ENCODE measurements around the gene WFDC12. TPM values are rescaled to one million over a fixed set of nuclear protein-coding genes. Genes with fewer than 3 reads are reported as not detected.
"Not testable (repeated sequence)": the region's sequence is repeated elsewhere in the genome, so short reads cannot be mapped to it uniquely, and the experiment has no call there.

WFDC12 gene
- total RNA-seq, 4 donors from 2014 or later = 0.68 TPM; not detected in 3

DNA sequence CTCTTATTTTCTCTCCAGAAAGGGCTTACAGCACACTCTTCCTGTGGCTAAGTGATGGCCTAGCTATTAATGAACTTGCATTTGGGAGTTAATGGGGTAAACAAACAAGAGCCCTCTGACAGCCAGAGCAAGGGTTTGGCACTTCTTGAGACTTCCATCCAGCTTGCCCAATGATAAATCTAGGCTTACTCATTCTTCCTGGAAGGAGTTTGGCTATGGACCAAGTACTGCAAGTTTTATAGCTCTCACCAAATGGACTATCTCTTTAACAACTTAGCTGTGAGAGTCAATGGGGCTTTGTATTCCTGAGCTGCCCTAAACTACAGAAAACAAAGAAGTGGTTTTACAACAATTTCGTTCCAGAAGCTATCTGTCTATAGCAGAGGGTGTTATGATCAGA, 33.7 kb upstream of the WFDC12 start:
- Histone ChIP-seq H3K4me1 (peaks cover 7 to 27% (median 19%) of the 10 kb centered on the region in 4 donors), H3K4me3 (no peak overlapping the region), H3K9me3 (peaks cover 8 to 22% of the 10 kb centered on the region in 2 donors), H3K36me3 (no peaks in the 10 kb centered on the region), H3K27ac (peak overlapping the region; percentile 58 to 75 (median 67)), H3K27me3 (no peaks in the 10 kb centered on the region)
- WGBS, 2 donors (ENCODE audit: low coverage in 1 of 2) = 14% methylated on average over 1 of the region's 1 CpG; no CpG with 5 or more reads in 1 of the 2 donors
- TF ChIP-seq POLR2A (IDR thresholded peaks at IDR 0.05) (no peak), EP300 (IDR thresholded peaks at IDR 0.05; ENCODE audit: low read depth) (no peak), POLR2AphosphoS5 (IDR thresholded peaks at IDR 0.05) (peak in 1 of 3 donors; percentile 57)
- TF ChIP-seq, protein P1, sequence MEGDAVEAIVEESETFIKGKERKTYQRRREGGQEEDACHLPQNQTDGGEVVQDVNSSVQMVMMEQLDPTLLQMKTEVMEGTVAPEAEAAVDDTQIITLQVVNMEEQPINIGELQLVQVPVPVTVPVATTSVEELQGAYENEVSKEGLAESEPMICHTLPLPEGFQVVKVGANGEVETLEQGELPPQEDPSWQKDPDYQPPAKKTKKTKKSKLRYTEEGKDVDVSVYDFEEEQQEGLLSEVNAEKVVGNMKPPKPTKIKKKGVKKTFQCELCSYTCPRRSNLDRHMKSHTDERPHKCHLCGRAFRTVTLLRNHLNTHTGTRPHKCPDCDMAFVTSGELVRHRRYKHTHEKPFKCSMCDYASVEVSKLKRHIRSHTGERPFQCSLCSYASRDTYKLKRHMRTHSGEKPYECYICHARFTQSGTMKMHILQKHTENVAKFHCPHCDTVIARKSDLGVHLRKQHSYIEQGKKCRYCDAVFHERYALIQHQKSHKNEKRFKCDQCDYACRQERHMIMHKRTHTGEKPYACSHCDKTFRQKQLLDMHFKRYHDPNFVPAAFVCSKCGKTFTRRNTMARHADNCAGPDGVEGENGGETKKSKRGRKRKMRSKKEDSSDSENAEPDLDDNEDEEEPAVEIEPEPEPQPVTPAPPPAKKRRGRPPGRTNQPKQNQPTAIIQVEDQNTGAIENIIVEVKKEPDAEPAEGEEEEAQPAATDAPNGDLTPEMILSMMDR (IDR thresholded peaks at IDR 0.05) = no peak
- in situ Hi-C loops (cut with MboI; ENCODE audit: low pct_ligation_motif_present in 1 of 4, low pct_unique_long_range_greater_than_20kb in 1 of 4, low sequenced_read_pairs in 3 of 4) = no loop called here
- no peak for DNase-seq
- intact Hi-C loops (cut with DNase I; ENCODE audit: low total_unique reads) = no loop called here

DNA sequence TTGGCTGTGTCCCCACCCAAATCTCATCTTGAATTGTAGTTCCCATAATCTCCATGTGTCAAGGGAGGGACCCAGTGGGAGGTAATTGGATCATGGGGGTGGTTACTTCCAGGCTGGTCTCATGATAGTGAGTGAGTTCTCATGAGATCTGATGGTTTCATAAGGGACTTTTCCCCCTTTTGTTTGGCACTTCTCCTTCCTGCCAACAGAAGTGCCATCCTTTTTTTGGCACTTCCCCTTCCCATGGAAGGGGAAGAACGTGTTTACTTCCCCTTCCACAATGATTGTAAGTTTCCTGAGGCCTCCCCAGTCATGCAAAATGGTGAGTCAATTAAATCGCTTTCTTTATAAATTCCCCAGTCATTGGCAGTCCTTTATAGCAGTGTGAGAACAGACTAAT, 32.4 kb upstream of the WFDC12 start:
- H3K9me3 ChIP-seq = peaks cover 8 to 22% of the 10 kb centered on the region in 2 donors
- WGBS, 2 donors (ENCODE audit: low coverage in 1 of 2) = 58 to 89% methylated on average over 1 to 2 of the region's 2 CpGs
- no peak for TF ChIP-seq EP300 (IDR thresholded peaks at IDR 0.05; ENCODE audit: low read depth)
- no peak for TF ChIP-seq POLR2AphosphoS5 (IDR thresholded peaks at IDR 0.05)
- TF ChIP-seq, protein P1 (IDR thresholded peaks at IDR 0.05) = no peak
- TF ChIP-seq POLR2A (IDR thresholded peaks at IDR 0.05) = no peak

DNA sequence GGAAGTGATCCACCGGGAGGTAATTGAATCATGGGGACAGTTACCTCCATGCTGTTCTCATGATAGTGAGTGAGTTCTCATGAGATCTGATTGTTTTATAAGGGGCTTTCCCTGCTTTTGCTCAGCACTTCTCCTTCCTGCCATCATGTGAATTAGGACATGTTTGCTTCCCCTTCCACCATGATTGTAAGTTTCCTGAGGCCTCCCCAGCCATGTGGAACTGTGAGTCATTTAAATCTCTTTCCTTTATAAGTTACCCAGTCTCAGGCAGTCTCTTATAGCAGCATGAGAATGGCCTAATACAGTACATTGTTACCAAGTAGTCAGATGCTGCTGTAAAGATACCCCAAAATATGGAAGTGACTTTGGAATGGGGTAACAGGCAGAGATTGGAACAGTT, 30.5 kb upstream of the WFDC12 start:
- WGBS, 2 donors (ENCODE audit: low coverage in 1 of 2) = 78 to 80% methylated on average over 1 of the region's 1 CpG
- Histone ChIP-seq H3K9me3 (peaks cover 8 to 16% of the 10 kb centered on the region in 2 donors), H3K4me1 (peaks cover 7 to 21% (median 16%) of the 10 kb centered on the region in 4 donors)
- H3K27me3 ChIP-seq; in situ Hi-C loops (cut with MboI; ENCODE audit: low pct_ligation_motif_present in 1 of 4, low pct_unique_long_range_greater_than_20kb in 1 of 4, low sequenced_read_pairs in 3 of 4); intact Hi-C loops (cut with DNase I; ENCODE audit: low total_unique reads); H3K4me3 ChIP-seq; H3K36me3 ChIP-seq; DNase-seq; H3K27ac ChIP-seq: not testable (repeated sequence)

More for the DNA sequence above, 32.4 kb upstream of the WFDC12 start:
- H3K27ac ChIP-seq = no peak overlapping the region
- peaks cover 7 to 21% (median 16%) of the 10 kb centered on the region in 4 donors for H3K4me1 ChIP-seq
- intact Hi-C loops (cut with DNase I; ENCODE audit: low total_unique reads) = no loop called here
- no peak for DNase-seq
- no peaks in the 10 kb centered on the region for H3K27me3 ChIP-seq
- no peak overlapping the region for H3K4me3 ChIP-seq
- no peaks in the 10 kb centered on the region for H3K36me3 ChIP-seq
- in situ Hi-C loops (cut with MboI; ENCODE audit: low pct_ligation_motif_present in 1 of 4, low pct_unique_long_range_greater_than_20kb in 1 of 4, low sequenced_read_pairs in 3 of 4) = no loop called here

DNA sequence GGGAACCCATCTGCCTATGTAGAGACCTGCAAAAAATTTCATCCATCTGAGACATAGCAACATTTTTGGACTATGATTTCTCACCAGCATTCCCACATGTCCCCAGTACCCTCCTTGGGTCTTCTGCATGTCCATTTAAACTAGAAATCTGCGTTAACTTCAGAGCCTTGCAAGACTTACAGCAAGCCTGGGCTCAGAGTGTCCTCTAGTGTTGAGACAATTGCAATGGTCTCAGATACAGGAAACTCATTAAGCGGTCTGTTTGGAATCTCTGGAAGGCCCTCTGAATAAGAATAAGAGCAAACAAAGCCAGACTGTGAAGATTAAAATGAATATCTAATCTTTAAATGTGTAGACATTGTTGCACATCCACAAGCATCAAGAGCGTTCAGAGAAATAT, 29.9 kb upstream of the WFDC12 start:
- no peak for TF ChIP-seq EP300 (IDR thresholded peaks at IDR 0.05; ENCODE audit: low read depth)
- no peak for TF ChIP-seq POLR2AphosphoS5 (IDR thresholded peaks at IDR 0.05)
- TF ChIP-seq, protein P1 (IDR thresholded peaks at IDR 0.05) = no peak
- TF ChIP-seq POLR2A (IDR thresholded peaks at IDR 0.05) = no peak
- Histone ChIP-seq H3K4me1 (peaks cover 7 to 21% (median 16%) of the 10 kb centered on the region in 4 donors), H3K36me3 (no peaks in the 10 kb centered on the region), H3K9me3 (peaks cover 3 to 12% of the 10 kb centered on the region in 2 donors), H3K27me3 (no peaks in the 10 kb centered on the region), H3K27ac (no peak overlapping the region), H3K4me3 (no peak overlapping the region)
- no peak for DNase-seq
- in situ Hi-C loops (cut with MboI; ENCODE audit: low pct_ligation_motif_present in 1 of 4, low pct_unique_long_range_greater_than_20kb in 1 of 4, low sequenced_read_pairs in 3 of 4) = no loop called here
- intact Hi-C loops (cut with DNase I; ENCODE audit: low total_unique reads) = no loop called here
- 25 to 91% methylated on average over 2 to 3 of the region's 3 CpGs for whole genome bisulfite sequencing, 2 donors (ENCODE audit: low coverage in 1 of 2)

DNA sequence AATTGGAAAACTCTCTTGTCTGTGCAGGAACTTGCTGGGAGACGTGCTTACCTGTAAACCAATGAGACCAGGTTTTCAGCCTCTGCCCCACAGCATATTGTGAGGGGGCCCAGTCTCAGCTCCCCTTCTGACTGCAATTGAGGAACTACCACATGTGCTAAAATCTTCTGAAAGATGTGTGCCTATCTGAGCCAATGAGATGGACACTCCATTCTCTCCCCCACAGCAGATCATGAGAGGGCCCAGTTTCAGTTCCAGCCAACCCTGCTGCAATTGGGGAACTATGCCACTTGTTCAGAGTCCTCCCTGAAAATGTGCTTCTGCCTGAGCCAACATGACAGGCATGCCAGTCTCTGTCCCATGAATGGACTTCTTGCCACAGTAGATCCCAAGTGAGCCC, 29.5 kb upstream of the WFDC12 start:
- 82% methylated on average over 1 of the region's 1 CpG; no CpG with 5 or more reads in 1 of the 2 donors for WGBS, 2 donors (ENCODE audit: low coverage in 1 of 2)
- intact Hi-C loops (cut with DNase I; ENCODE audit: low total_unique reads) = no loop called here
- H3K4me3 ChIP-seq = no peak overlapping the region
- no peaks in the 10 kb centered on the region for H3K36me3 ChIP-seq
- H3K27ac ChIP-seq = no peak overlapping the region
- H3K9me3 ChIP-seq = peaks cover 0 to 9% of the 10 kb centered on the region in 2 donors
- no peak for DNase-seq
- in situ Hi-C loops (cut with MboI; ENCODE audit: low pct_ligation_motif_present in 1 of 4, low pct_unique_long_range_greater_than_20kb in 1 of 4, low sequenced_read_pairs in 3 of 4) = no loop called here
- no peak for TF ChIP-seq POLR2A (IDR thresholded peaks at IDR 0.05)
- TF ChIP-seq EP300 (IDR thresholded peaks at IDR 0.05; ENCODE audit: low read depth) = no peak
- TF ChIP-seq, protein P1 (IDR thresholded peaks at IDR 0.05) = no peak
- TF ChIP-seq POLR2AphosphoS5 (IDR thresholded peaks at IDR 0.05) = no peak
- peaks cover 7 to 17% (median 15%) of the 10 kb centered on the region in 4 donors for H3K4me1 ChIP-seq
- no peaks in the 10 kb centered on the region for H3K27me3 ChIP-seq

Measured in transverse colon (tissue), 4 donors.